ENCODE measurements around the gene LIMS2. TPM values are rescaled to one million over a fixed set of nuclear protein-coding genes. Genes with fewer than 3 reads are reported as not detected.

LIMS2 gene
- total and polyA plus RNA-seq, 2 donors (not counting 1 experiment from before 2014, with no cell fraction given), result 1.8 to 17.3 TPM

- DNase-seq (ENCODE audit: low read depth in 2 of 2), result no peak
Measured at GRCh38 chr2:127658641-127659407, 16.5 kb downstream of the LIMS2 start.

GRCh38 chr2:127658146-127658545, 17.2 kb downstream of the LIMS2 start:
- Histone ChIP-seq H4K20me1 (ENCODE audit: control insufficient read depth, extremely low read depth, insufficient read depth, low read length) (no peaks in the 10 kb centered on the region), H3K9ac (ENCODE audit: insufficient read depth, low read length) (no peak overlapping the region), H3K4me1 (ENCODE audit: control insufficient read depth, extremely low read depth, insufficient read depth, low read length) (peaks cover 3% of the 10 kb centered on the region), H3K79me2 (ENCODE audit: control insufficient read depth, insufficient read depth, low read length) (no peaks in the 10 kb centered on the region), H3K4me2 (ENCODE audit: extremely low read depth, insufficient read depth, low read length) (no peak overlapping the region), H3K27me3 (ENCODE audit: control insufficient read depth, insufficient read depth, low read length) (peaks cover under 1% of the 10 kb centered on the region), H3K36me3 (ENCODE audit: control insufficient read depth, insufficient read depth, low read length) (no peaks in the 10 kb centered on the region), H3K9me3 (ENCODE audit: control insufficient read depth, insufficient read depth, low read depth, low read length) (no peaks in the 10 kb centered on the region), H3K27ac (ENCODE audit: insufficient read depth, low read length) (no peak overlapping the region), H3K4me3 (replicated peaks in 1 of 4; ENCODE audit: control extremely low read depth in 1 of 4, insufficient read depth in 1 of 4, low read depth in 3 of 4, low read length in 4 of 4) (no peak overlapping the region), H2AFZ (ENCODE audit: low read length) (no peak overlapping the region)
- no peak for TF ChIP-seq EZH2 (IDR thresholded peaks at IDR 0.05; ENCODE audit: low read length, missing control alignments)
- TF ChIP-seq, protein P1, sequence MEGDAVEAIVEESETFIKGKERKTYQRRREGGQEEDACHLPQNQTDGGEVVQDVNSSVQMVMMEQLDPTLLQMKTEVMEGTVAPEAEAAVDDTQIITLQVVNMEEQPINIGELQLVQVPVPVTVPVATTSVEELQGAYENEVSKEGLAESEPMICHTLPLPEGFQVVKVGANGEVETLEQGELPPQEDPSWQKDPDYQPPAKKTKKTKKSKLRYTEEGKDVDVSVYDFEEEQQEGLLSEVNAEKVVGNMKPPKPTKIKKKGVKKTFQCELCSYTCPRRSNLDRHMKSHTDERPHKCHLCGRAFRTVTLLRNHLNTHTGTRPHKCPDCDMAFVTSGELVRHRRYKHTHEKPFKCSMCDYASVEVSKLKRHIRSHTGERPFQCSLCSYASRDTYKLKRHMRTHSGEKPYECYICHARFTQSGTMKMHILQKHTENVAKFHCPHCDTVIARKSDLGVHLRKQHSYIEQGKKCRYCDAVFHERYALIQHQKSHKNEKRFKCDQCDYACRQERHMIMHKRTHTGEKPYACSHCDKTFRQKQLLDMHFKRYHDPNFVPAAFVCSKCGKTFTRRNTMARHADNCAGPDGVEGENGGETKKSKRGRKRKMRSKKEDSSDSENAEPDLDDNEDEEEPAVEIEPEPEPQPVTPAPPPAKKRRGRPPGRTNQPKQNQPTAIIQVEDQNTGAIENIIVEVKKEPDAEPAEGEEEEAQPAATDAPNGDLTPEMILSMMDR (conservative IDR thresholded peaks at IDR 0.05 in 1 of 2, IDR thresholded peaks at IDR 0.05 in 1 of 2; ENCODE audit: low read depth in 1 of 2, low read length in 2 of 2), result no peak
- DNase-seq (ENCODE audit: low read depth in 2 of 2), result no peak

More at GRCh38 chr2:127658641-127659407, 16.5 kb downstream of the LIMS2 start:
- Histone ChIP-seq H4K20me1 (ENCODE audit: control insufficient read depth, extremely low read depth, insufficient read depth, low read length) (no peaks in the 10 kb centered on the region), H3K4me1 (ENCODE audit: control insufficient read depth, extremely low read depth, insufficient read depth, low read length) (peaks cover 3% of the 10 kb centered on the region), H3K36me3 (ENCODE audit: control insufficient read depth, insufficient read depth, low read length) (no peaks in the 10 kb centered on the region), H3K4me3 (replicated peaks in 1 of 4; ENCODE audit: control extremely low read depth in 1 of 4, insufficient read depth in 1 of 4, low read depth in 3 of 4, low read length in 4 of 4) (no peak overlapping the region), H3K79me2 (ENCODE audit: control insufficient read depth, insufficient read depth, low read length) (no peaks in the 10 kb centered on the region), H3K27me3 (ENCODE audit: control insufficient read depth, insufficient read depth, low read length) (peaks cover 7% of the 10 kb centered on the region), H3K9ac (ENCODE audit: insufficient read depth, low read length) (no peak overlapping the region), H2AFZ (ENCODE audit: low read length) (no peak overlapping the region), H3K27ac (ENCODE audit: insufficient read depth, low read length) (no peak overlapping the region), H3K9me3 (ENCODE audit: control insufficient read depth, insufficient read depth, low read depth, low read length) (no peaks in the 10 kb centered on the region), H3K4me2 (ENCODE audit: extremely low read depth, insufficient read depth, low read length) (no peak overlapping the region)
- TF ChIP-seq, protein P1 (conservative IDR thresholded peaks at IDR 0.05 in 1 of 2, IDR thresholded peaks at IDR 0.05 in 1 of 2; ENCODE audit: low read depth in 1 of 2, low read length in 2 of 2), result no peak
- no peak for TF ChIP-seq EZH2 (IDR thresholded peaks at IDR 0.05; ENCODE audit: low read length, missing control alignments)

DNA sequence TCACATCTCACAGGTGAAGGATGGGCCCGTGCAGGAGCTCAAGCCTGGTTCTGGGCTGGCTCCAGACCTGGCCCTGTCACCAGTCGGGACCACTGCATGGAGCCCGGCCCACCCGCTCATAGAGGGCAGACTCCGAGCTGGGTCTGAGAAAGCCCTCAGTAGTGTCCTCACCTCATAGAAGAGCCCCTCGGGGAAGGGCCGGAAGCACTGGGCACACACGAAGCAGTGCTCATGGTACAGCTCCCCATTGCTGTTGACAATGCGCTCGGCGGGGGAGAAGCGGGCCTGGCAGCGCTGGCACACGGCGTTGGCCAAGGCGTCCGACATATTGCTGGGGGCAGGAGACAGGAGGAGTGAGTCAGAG, 18.1 kb downstream of the LIMS2 start:
- Histone ChIP-seq H4K20me1 (ENCODE audit: control insufficient read depth, extremely low read depth, insufficient read depth, low read length) (no peaks in the 10 kb centered on the region), H2AFZ (ENCODE audit: low read length) (no peak overlapping the region), H3K4me1 (ENCODE audit: control insufficient read depth, extremely low read depth, insufficient read depth, low read length) (peaks cover 2% of the 10 kb centered on the region), H3K9ac (ENCODE audit: insufficient read depth, low read length) (no peak overlapping the region), H3K4me3 (replicated peaks in 1 of 4; ENCODE audit: control extremely low read depth in 1 of 4, insufficient read depth in 1 of 4, low read depth in 3 of 4, low read length in 4 of 4) (no peak overlapping the region), H3K9me3 (ENCODE audit: control insufficient read depth, insufficient read depth, low read depth, low read length) (no peaks in the 10 kb centered on the region), H3K4me2 (ENCODE audit: extremely low read depth, insufficient read depth, low read length) (no peak overlapping the region), H3K27ac (ENCODE audit: insufficient read depth, low read length) (no peak overlapping the region), H3K79me2 (ENCODE audit: control insufficient read depth, insufficient read depth, low read length) (no peaks in the 10 kb centered on the region), H3K27me3 (ENCODE audit: control insufficient read depth, insufficient read depth, low read length) (no peaks in the 10 kb centered on the region), H3K36me3 (ENCODE audit: control insufficient read depth, insufficient read depth, low read length) (no peaks in the 10 kb centered on the region)
- TF ChIP-seq, protein P1 (conservative IDR thresholded peaks at IDR 0.05 in 1 of 2, IDR thresholded peaks at IDR 0.05 in 1 of 2; ENCODE audit: low read depth in 1 of 2, low read length in 2 of 2), result no peak
- TF ChIP-seq EZH2 (IDR thresholded peaks at IDR 0.05; ENCODE audit: low read length, missing control alignments), result no peak
- DNase-seq (ENCODE audit: low read depth in 2 of 2), result no peak

Measured in fibroblast of lung (primary cell).